HepG2 (cell line): ENCODE results near the gene CSRNP3. TPM values are rescaled to one million over a fixed set of nuclear protein-coding genes. Genes with fewer than 3 reads are reported as not detected.

Experiments
- ATAC-seq: fragments of 200-7000 bp; cut with Tn5 transposase; 3 replicates; pipeline ENCODE4 v1.9.1; 2020; ENCODE audit warnings: mild to moderate bottlenecking, moderate library complexity
- BruUV-seq: library from RNA; stranded (reverse); fragments of 400-500 nt; replicated peaks from 2 replicates; lab custom pipeline; 2021; lab: Mats Ljungman, UMichigan
- CTCF ChIA-PET: fragments of 300-600 bp; formaldehyde crosslinking; extraction: SDS; loops from one replicate; lab custom pipeline; 2021; ENCODE audit warnings: low total read pairs, inconsistent platforms, low intra/inter-chr PET ratio; lab: Yijun Ruan, JAX
- POLR2A ChIA-PET: fragments of 350-600 bp; sonication (Branson Sonifier 250); formaldehyde crosslinking; loops from one replicate; lab custom pipeline; 2020; ENCODE audit warnings: antibody characterized with exemption, inconsistent platforms; lab: Yijun Ruan, JAX
- DNase-seq: peaks from one replicate; pipeline ENCODE4 v3.0.0-alpha.2; 2015; ENCODE audit warnings: low spot score
- FAIRE-seq: peaks from 3 replicates; lab custom pipeline; 2011; peaks lifted over from hg19 to GRCh38; lab: Jason Lieb, UNC
- H2AFZ ChIP-seq: one replicate; pipeline ENCODE4 v1.6.1; 2011; ENCODE audit warnings: low read length, inconsistent platforms
- H3K27ac ChIP-seq: fragments of 300-600 bp; 3 replicates; pipeline ENCODE4 v1.8.0; 2011; ENCODE audit warnings: mixed run types, mild to moderate bottlenecking, mixed read lengths, low read length, inconsistent platforms; ENCODE audit not compliant: insufficient read depth; ENCODE audit errors: extremely low read length
- H3K27me3 ChIP-seq, 2 experiments: fragments of 200-600 bp in 1 of 2; 2 replicates in 1 of 2; 3 replicates in 1 of 2; pipeline versions ENCODE4 v1.6.0 to v1.8.0; 2011; ENCODE audit warnings: low read length in 2 of 2, mild to moderate bottlenecking in 2 of 2, moderate library complexity in 2 of 2, inconsistent platforms in 1 of 2; ENCODE audit not compliant: insufficient read depth in 2 of 2, control insufficient read depth in 1 of 2
- H3K36me3 ChIP-seq, 2 experiments: fragments of 200-600 bp in 1 of 2; replicated peaks in 1 of 2; 2 replicates in 1 of 2; 3 replicates in 1 of 2; pipeline versions ENCODE4 v1.5.1 to v1.8.0; 2011; ENCODE audit warnings: low read length in 2 of 2, inconsistent platforms in 1 of 2; ENCODE audit not compliant: insufficient read depth in 2 of 2, control insufficient read depth in 1 of 2
- H3K4me1 ChIP-seq: 2 replicates; pipeline ENCODE4 v1.5.1; 2012; ENCODE audit warnings: low read length, inconsistent platforms; ENCODE audit not compliant: insufficient read depth
- H3K4me2 ChIP-seq: 2 replicates; pipeline ENCODE4 v1.6.0; 2011; ENCODE audit warnings: low read depth, low read length, inconsistent platforms
- H3K4me3 ChIP-seq, 3 experiments: fragments of 200-600 bp in 1 of 3; sonication (generic), shearing (Covaris generic) in 1 of 3; replicated peaks in 1 of 3; 2 replicates each; pipeline ENCODE4 v1.5.1; 2011 to 2016; ENCODE audit warnings: low read length in 3 of 3, inconsistent platforms in 2 of 3, low read depth in 2 of 3, mild to moderate bottlenecking in 2 of 3, control low read depth in 1 of 3, mixed read lengths in 1 of 3; ENCODE audit not compliant: insufficient read depth in 1 of 3
- H3K79me2 ChIP-seq: one replicate; pipeline ENCODE4 v1.6.1; 2011; ENCODE audit warnings: low read length, inconsistent platforms; ENCODE audit not compliant: insufficient read depth
- H3K9ac ChIP-seq: 2 replicates; pipeline ENCODE4 v1.6.0; 2011; ENCODE audit warnings: mild to moderate bottlenecking, low read depth, low read length, inconsistent platforms; ENCODE audit not compliant: insufficient read depth
- H3K9me3 ChIP-seq: 2 replicates; pipeline ENCODE4 v1.5.1; 2012; ENCODE audit warnings: mild to moderate bottlenecking, low read length
- H4K20me1 ChIP-seq: 2 replicates; pipeline ENCODE4 v1.6.0; 2011; ENCODE audit warnings: inconsistent platforms, mild to moderate bottlenecking, low read length, moderate library complexity; ENCODE audit not compliant: insufficient read depth
- CEBPZ ChIP-seq: IDR thresholded peaks from 2 replicates; pipeline ENCODE4 v1.6.1; 2012; ENCODE audit warnings: low read length, improper control_type of control experiment
- GMEB1 ChIP-seq: sonication (generic); formaldehyde crosslinking; IDR thresholded peaks from 2 replicates; pipeline ENCODE4 v1.5.1; 2020; ENCODE audit warnings: missing genetic modification reagents, mild to moderate bottlenecking, borderline replicate concordance
- GTF2F1 ChIP-seq: fragments of 150-350 bp; IDR thresholded peaks from 2 replicates; pipeline ENCODE4 v1.6.1; 2014; ENCODE audit warnings: low read length
- GZF1 ChIP-seq: sonication (generic); formaldehyde crosslinking; IDR thresholded peaks from 2 replicates; pipeline ENCODE4 v1.5.1; 2020; ENCODE audit warnings: mild to moderate bottlenecking, missing genetic modification reagents
- KDM3A ChIP-seq: IDR thresholded peaks from 2 replicates; pipeline ENCODE4 v1.6.1; 2018; ENCODE audit warnings: low read depth, missing compliant biosample characterization
- PAWR ChIP-seq: sonication (generic); formaldehyde crosslinking; IDR thresholded peaks from 2 replicates; pipeline ENCODE4 v1.4.0; 2020; ENCODE audit warnings: missing genetic modification reagents, mild to moderate bottlenecking, borderline replicate concordance
- RORA ChIP-seq: sonication (generic); formaldehyde crosslinking; IDR thresholded peaks from 2 replicates; pipeline ENCODE4 v1.5.0; 2020; ENCODE audit warnings: mild to moderate bottlenecking, missing genetic modification reagents, moderate library complexity
- SP2 ChIP-seq: sonication (generic); formaldehyde crosslinking; IDR thresholded peaks from 2 replicates; pipeline ENCODE4 v1.5.1; 2020; ENCODE audit warnings: mild to moderate bottlenecking, missing genetic modification reagents
- THAP11 ChIP-seq: IDR thresholded peaks from 2 replicates; pipeline ENCODE4 v1.6.1; 2016; ENCODE audit warnings: missing biosample characterization, missing genetic modification reagents
- XBP1 ChIP-seq: sonication (generic); formaldehyde crosslinking; IDR thresholded peaks from 2 replicates; pipeline ENCODE4 v1.5.0; 2020; ENCODE audit warnings: missing genetic modification reagents
- ZHX1 ChIP-seq: sonication (generic); formaldehyde crosslinking; IDR thresholded peaks from 2 replicates; pipeline ENCODE4 v1.8.1; 2022; ENCODE audit warnings: low read depth, mild to moderate bottlenecking, missing genetic modification reagents
- ZNF510 ChIP-seq: sonication (generic); formaldehyde crosslinking; IDR thresholded peaks from 2 replicates; pipeline ENCODE4 v1.4.0; 2020; ENCODE audit warnings: low read depth, mild to moderate bottlenecking, missing genetic modification reagents
- ZNF770 ChIP-seq: sonication (generic); formaldehyde crosslinking; IDR thresholded peaks from 2 replicates; pipeline ENCODE4 v1.5.0; 2020; ENCODE audit warnings: mild to moderate bottlenecking, missing genetic modification reagents
- ZUFSP ChIP-seq: sonication (generic); formaldehyde crosslinking; IDR thresholded peaks from 2 replicates; pipeline ENCODE4 v1.9.0; 2021; ENCODE audit warnings: missing genetic modification reagents, mild to moderate bottlenecking, borderline replicate concordance
- WGBS: methylation state at CpG from one replicate; pipeline ENCODE4 v1.1.6; 2017; ENCODE audit warnings: low lambda C conversion rate; 5-methylcytosine and 5-hydroxymethylcytosine counted together
- in situ Hi-C: cut with HindIII; loops from 2 replicates; pipeline ENCODE4 v1.10.0; 2017; ENCODE audit warnings: low pct_unique_long_range_greater_than_20kb; ENCODE audit not compliant: extremely low pct_ligation_motif_present
- intact Hi-C: fragments of 100-400 bp; cut with micrococcal nuclease; formaldehyde crosslinking; loops from one replicate; pipeline ENCODE4 v1.10.0; 2022; ENCODE audit not compliant: unreplicated experiment
- polyA plus RNA-seq, 8 experiments: library from polyadenylated mRNA; depleted of rRNA in 3 of 8; stranded (reverse) in 7 of 8; unstranded in 1 of 8; fragments of >200 nt; fragmentation: Illumina TruSeq in 4 of 8; extraction: Trizol in 4 of 8; gene quantifications; 2 replicates each; pipeline versions ENCODE4 v1.2.1 to v1.2.3, GENCODE V29; 2011 to 2016; ENCODE audit warnings: low read depth in 4 of 8, missing spikeins in 1 of 8, mixed read lengths in 1 of 8; ENCODE audit not compliant: insufficient read depth in 1 of 8
- total RNA-seq, 5 experiments: library from RNA; depleted of rRNA; stranded (reverse); fragments of >200 nt; fragmentation: Illumina TruSeq; extraction: Trizol; gene quantifications; 2 replicates each; pipeline ENCODE4 v1.2.3, GENCODE V29; 2016; ENCODE audit warnings: low read depth in 1 of 5

CSRNP3 gene
- total and polyA plus RNA-seq, 2 of the 13 experiments (the other 11 are each of a cell fraction or from before 2014, with no cell fraction given), result not detected

- H2AFZ ChIP-seq, result no peak overlapping the region
- 2% methylated on average over 1 of the region's 1 CpG for WGBS
- no peaks in the 10 kb centered on the region for H3K9me3 ChIP-seq
- ChIA-PET CTCF (no interaction called here), POLR2A (no interaction called here)
- ATAC-seq (no peak), DNase-seq (no peak), FAIRE-seq (no peak)
- in situ Hi-C loops (no loop called here), intact Hi-C loops (no loop called here)
- no peaks in the 10 kb centered on the region for H3K36me3 ChIP-seq
- no peak overlapping the region for H3K4me3 ChIP-seq
- no peaks in the 10 kb centered on the region for H3K79me2 ChIP-seq
- no peaks in the 10 kb centered on the region for H3K4me1 ChIP-seq
- no peak overlapping the region for H3K27ac ChIP-seq
- BruUV-seq, result no TSS peak
- H3K4me2 ChIP-seq, result no peak overlapping the region
- H3K27me3 ChIP-seq, result no peaks in the 10 kb centered on the region
- no peaks in the 10 kb centered on the region for H4K20me1 ChIP-seq
- no peak overlapping the region for H3K9ac ChIP-seq
- TF ChIP-seq XBP1 (CRISPR knock-in tag) (no peak), SP2 (no peak), ZNF770 (CRISPR knock-in tag) (no peak), PAWR (CRISPR knock-in tag) (no peak), CEBPZ (no peak), GTF2F1 (no peak), GZF1 (no peak), ZUFSP (CRISPR knock-in tag) (no peak), RORA (no peak), GMEB1 (CRISPR knock-in tag) (no peak), THAP11 (no peak), ZNF510 (CRISPR knock-in tag) (no peak), KDM3A (CRISPR knock-in tag) (no peak), ZHX1 (CRISPR knock-in tag) (no peak)
Measured at GRCh38 chr2:165428926-165429325, 40.6 kb upstream of the CSRNP3 start.
